IPS-18a (cell line): ENCODE measurements around the gene SCYGR5.

ENCODE experiments used
- H3K27ac ChIP-seq: one replicate; pipeline ENCODE4 v1.5.1; 2013; ENCODE audit warnings: low read length
- H3K27me3 ChIP-seq: one replicate; pipeline ENCODE4 v1.6.1; 2013; ENCODE audit warnings: mild to moderate bottlenecking, low read length; ENCODE audit not compliant: control insufficient read depth, insufficient read depth
- H3K36me3 ChIP-seq: one replicate; pipeline ENCODE4 v1.6.1; 2013; ENCODE audit warnings: low read depth, low read length; ENCODE audit not compliant: control insufficient read depth
- H3K4me1 ChIP-seq: one replicate; pipeline ENCODE4 v1.6.1; 2013; ENCODE audit warnings: low read depth, low read length; ENCODE audit not compliant: control insufficient read depth
- H3K4me3 ChIP-seq: one replicate; pipeline ENCODE4 v1.5.1; 2013; ENCODE audit warnings: low read length
- H3K9ac ChIP-seq: one replicate; pipeline ENCODE4 v1.6.1; 2013; ENCODE audit warnings: mild to moderate bottlenecking, low read length, moderate library complexity
- H3K9me3 ChIP-seq: one replicate; pipeline ENCODE4 v1.6.1; 2013; ENCODE audit warnings: low read depth, low read length; ENCODE audit not compliant: control insufficient read depth

SCYGR5 gene

GRCh38 chr2:227677928-227678327, 11.3 kb downstream of the SCYGR5 start:
- Histone ChIP-seq H3K9ac (no peak overlapping the region), H3K27me3 (no peaks in the 10 kb centered on the region), H3K4me1 (no peaks in the 10 kb centered on the region), H3K36me3 (no peaks in the 10 kb centered on the region), H3K9me3 (no peaks in the 10 kb centered on the region), H3K27ac (no peak overlapping the region), H3K4me3 (no peak overlapping the region)

GRCh38 chr2:227684258-227684657, 17.7 kb downstream of the SCYGR5 start:
- no peak overlapping the region for H3K9ac ChIP-seq
- H3K4me3 ChIP-seq: no peak overlapping the region

GRCh38 chr2:227687189-227687588, 20.6 kb downstream of the SCYGR5 start:
- H3K4me1 ChIP-seq: no peaks in the 10 kb centered on the region
- H3K27ac ChIP-seq: no peak overlapping the region
- no peaks in the 10 kb centered on the region for H3K9me3 ChIP-seq
- no peaks in the 10 kb centered on the region for H3K27me3 ChIP-seq
- no peak overlapping the region for H3K9ac ChIP-seq
- no peak overlapping the region for H3K4me3 ChIP-seq
- H3K36me3 ChIP-seq: no peaks in the 10 kb centered on the region

More at GRCh38 chr2:227684258-227684657, 17.7 kb downstream of the SCYGR5 start:
- no peaks in the 10 kb centered on the region for H3K4me1 ChIP-seq
- no peaks in the 10 kb centered on the region for H3K9me3 ChIP-seq
- H3K27me3 ChIP-seq: no peaks in the 10 kb centered on the region
- H3K27ac ChIP-seq: no peak overlapping the region
- no peaks in the 10 kb centered on the region for H3K36me3 ChIP-seq

- H3K9ac ChIP-seq: no peak overlapping the region
- no peaks in the 10 kb centered on the region for H3K27me3 ChIP-seq
- H3K4me3 ChIP-seq: no peak overlapping the region
- no peak overlapping the region for H3K27ac ChIP-seq
- H3K9me3 ChIP-seq: no peaks in the 10 kb centered on the region
- H3K4me1 ChIP-seq: no peaks in the 10 kb centered on the region
- H3K36me3 ChIP-seq: no peaks in the 10 kb centered on the region
These were observed 30.5 kb downstream of the SCYGR5 start for GRCh38 chr2:227696990-227697679.

DNA sequence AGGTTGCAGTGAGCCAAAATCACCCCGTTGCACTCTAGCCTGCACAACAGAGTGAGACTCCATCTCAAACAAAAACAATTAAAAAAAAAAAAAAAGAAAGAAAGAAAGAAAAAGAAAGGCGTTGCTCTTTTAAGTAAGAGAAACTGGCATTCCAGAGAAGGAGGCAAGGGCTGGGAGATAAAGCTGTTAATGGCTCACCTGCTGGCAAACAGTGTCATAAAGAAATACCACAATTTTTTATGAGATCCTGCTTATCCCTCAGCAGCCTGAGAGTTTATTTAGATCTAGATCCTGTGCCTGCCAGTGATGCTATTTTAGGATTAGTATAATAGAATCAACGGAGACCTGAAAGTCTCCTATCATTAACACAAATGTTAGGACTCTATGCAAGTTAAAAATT, 35.0 kb downstream of the SCYGR5 start:
- Histone ChIP-seq H3K4me3 (no peak overlapping the region), H3K9me3 (no peaks in the 10 kb centered on the region), H3K9ac (no peak overlapping the region), H3K36me3 (no peaks in the 10 kb centered on the region), H3K27ac (no peak overlapping the region), H3K27me3 (no peaks in the 10 kb centered on the region), H3K4me1 (no peaks in the 10 kb centered on the region)

- H3K27ac ChIP-seq: no peak overlapping the region
- H3K4me3 ChIP-seq: no peak overlapping the region
- H3K27me3 ChIP-seq: no peaks in the 10 kb centered on the region
- H3K9me3 ChIP-seq: no peaks in the 10 kb centered on the region
- H3K4me1 ChIP-seq: no peaks in the 10 kb centered on the region
- H3K36me3 ChIP-seq: no peaks in the 10 kb centered on the region
- H3K9ac ChIP-seq: no peak overlapping the region
These were observed 36.7 kb downstream of the SCYGR5 start for GRCh38 chr2:227703280-227703732.

GRCh38 chr2:227703961-227704360, 37.4 kb downstream of the SCYGR5 start:
- Histone ChIP-seq H3K9me3 (no peaks in the 10 kb centered on the region), H3K4me1 (no peaks in the 10 kb centered on the region), H3K9ac (no peak overlapping the region), H3K27ac (no peak overlapping the region), H3K27me3 (no peaks in the 10 kb centered on the region), H3K36me3 (no peaks in the 10 kb centered on the region), H3K4me3 (no peak overlapping the region)

GRCh38 chr2:227706859-227707258, 40.3 kb downstream of the SCYGR5 start:
- no peaks in the 10 kb centered on the region for H3K4me1 ChIP-seq
- no peak overlapping the region for H3K9ac ChIP-seq

DNA sequence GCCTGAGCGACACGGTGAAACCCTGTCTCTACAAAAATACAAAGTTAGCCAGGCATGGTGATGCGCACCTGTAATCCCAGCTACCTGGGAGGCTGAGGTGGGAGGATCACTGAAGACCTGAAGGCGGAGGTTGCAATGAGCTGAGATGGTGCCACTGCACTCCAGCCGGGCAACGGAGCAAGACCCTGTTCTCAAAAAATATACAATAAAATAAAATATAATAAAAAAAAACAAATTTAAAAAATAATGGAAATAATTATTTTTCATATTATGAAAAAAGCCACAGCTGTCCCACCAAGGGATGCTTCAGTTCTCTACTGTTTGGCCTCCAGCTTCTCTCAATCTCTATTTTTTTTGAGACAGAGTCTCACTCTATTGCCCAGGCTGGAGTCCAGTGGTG, 40.8 kb downstream of the SCYGR5 start:
- H3K36me3 ChIP-seq: no peaks in the 10 kb centered on the region
- H3K4me1 ChIP-seq: no peaks in the 10 kb centered on the region
- H3K9ac ChIP-seq: no peak overlapping the region
- no peak overlapping the region for H3K4me3 ChIP-seq
- no peaks in the 10 kb centered on the region for H3K9me3 ChIP-seq
- H3K27me3 ChIP-seq: no peaks in the 10 kb centered on the region
- no peak overlapping the region for H3K27ac ChIP-seq

More at GRCh38 chr2:227706859-227707258, 40.3 kb downstream of the SCYGR5 start:
- no peaks in the 10 kb centered on the region for H3K27me3 ChIP-seq
- no peaks in the 10 kb centered on the region for H3K9me3 ChIP-seq
- H3K4me3 ChIP-seq: no peak overlapping the region
- H3K36me3 ChIP-seq: no peaks in the 10 kb centered on the region
- H3K27ac ChIP-seq: no peak overlapping the region

GRCh38 chr2:227710986-227711385, 44.4 kb downstream of the SCYGR5 start:
- H3K9ac ChIP-seq: no peak overlapping the region
- H3K27me3 ChIP-seq: no peaks in the 10 kb centered on the region
- H3K36me3 ChIP-seq: no peaks in the 10 kb centered on the region
- H3K27ac ChIP-seq: no peak overlapping the region
- peaks cover under 1% of the 10 kb centered on the region for H3K4me1 ChIP-seq
- no peak overlapping the region for H3K4me3 ChIP-seq
- H3K9me3 ChIP-seq: no peaks in the 10 kb centered on the region

GRCh38 chr2:227713291-227713690, 46.7 kb downstream of the SCYGR5 start:
- H3K27me3 ChIP-seq: peaks cover 10% of the 10 kb centered on the region
- peaks cover 12% of the 10 kb centered on the region for H3K4me1 ChIP-seq
- H3K27ac ChIP-seq: no peak overlapping the region
- H3K9ac ChIP-seq: no peak overlapping the region
- no peaks in the 10 kb centered on the region for H3K36me3 ChIP-seq
- no peak overlapping the region for H3K4me3 ChIP-seq
- H3K9me3 ChIP-seq: no peaks in the 10 kb centered on the region

GRCh38 chr2:227716501-227716900, 49.9 kb downstream of the SCYGR5 start:
- peaks cover 10% of the 10 kb centered on the region for H3K27me3 ChIP-seq
- H3K4me3 ChIP-seq: no peak overlapping the region
- no peak overlapping the region for H3K27ac ChIP-seq
- H3K36me3 ChIP-seq: no peaks in the 10 kb centered on the region
- H3K9me3 ChIP-seq: no peaks in the 10 kb centered on the region
- no peak overlapping the region for H3K9ac ChIP-seq
- H3K4me1 ChIP-seq: peaks cover 12% of the 10 kb centered on the region
